ENCODE results near the gene LRRTM1.

Gene LRRTM1, protein sequence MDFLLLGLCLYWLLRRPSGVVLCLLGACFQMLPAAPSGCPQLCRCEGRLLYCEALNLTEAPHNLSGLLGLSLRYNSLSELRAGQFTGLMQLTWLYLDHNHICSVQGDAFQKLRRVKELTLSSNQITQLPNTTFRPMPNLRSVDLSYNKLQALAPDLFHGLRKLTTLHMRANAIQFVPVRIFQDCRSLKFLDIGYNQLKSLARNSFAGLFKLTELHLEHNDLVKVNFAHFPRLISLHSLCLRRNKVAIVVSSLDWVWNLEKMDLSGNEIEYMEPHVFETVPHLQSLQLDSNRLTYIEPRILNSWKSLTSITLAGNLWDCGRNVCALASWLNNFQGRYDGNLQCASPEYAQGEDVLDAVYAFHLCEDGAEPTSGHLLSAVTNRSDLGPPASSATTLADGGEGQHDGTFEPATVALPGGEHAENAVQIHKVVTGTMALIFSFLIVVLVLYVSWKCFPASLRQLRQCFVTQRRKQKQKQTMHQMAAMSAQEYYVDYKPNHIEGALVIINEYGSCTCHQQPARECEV

DNA sequence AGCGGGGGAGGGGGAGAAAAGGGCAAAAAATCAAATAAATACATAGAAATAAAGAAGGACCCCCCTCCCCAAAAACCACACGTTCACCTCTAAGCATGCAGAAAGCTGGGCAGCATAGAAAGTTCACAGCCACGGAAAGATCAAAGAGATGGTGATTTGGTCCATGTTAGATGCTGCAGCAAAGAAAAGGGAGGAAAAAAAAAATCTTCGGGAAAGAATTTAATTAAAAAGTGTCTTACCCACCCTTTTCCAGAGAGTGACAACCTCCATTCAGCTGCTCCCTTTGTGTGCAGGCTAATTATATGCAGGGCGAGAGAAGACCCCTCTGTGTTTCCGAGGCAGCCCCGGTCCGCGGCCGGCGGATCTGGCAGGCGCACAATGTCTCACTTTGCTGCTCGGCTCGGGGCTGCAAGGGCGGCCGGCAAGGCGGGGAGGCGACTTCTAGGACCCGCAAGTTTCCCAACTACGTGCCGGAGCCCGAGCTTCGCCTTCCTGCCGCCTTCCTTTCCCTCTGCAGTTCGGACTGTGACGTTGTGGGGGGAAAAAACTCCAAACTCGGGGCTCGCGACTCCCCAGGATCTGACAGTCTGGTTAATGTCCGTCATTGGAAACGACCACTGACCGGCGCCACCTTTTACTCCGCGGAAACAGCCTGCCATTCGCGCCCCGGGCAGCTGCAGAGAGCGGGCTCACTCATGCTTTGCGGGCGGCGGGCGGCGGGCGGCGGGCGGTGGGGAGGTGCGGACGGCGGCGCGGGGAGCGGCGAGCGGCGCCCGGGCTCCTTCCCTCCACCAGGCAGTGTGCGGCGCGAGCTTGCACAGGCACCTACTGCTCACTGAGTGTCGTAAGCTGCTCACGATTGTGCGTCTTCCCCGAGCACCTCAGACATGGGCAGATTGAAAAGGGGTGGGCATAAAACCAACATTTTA lies at the start of gene LRRTM1:
TSS of gene LRRTM1 (minus strand) at position 844 of the 929 bp plus-strand sequence. CDS start 933 bp downstream, outside the sequence.
- no peak for DNase-seq

DNA sequence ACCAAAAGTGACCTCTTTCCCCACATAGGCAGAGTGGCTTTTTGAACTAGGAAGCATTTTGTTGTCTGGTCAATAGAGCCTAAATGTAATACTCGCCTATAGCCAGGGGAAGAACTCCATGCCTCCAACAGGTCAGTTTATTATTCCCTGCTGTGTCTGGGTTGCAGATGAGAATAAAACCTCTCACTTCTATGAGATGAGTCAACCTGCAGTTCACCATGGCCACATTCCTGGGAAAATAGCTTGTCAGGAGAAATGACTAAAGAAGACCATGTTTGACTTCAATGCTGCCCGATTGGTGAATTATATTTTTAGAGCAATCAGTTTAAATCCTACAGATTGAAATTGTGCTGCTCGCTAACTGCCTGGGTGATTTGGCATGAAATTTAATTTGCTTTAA lies 46.7 kb upstream of the LRRTM1 start:
- no peak for DNase-seq

DNA sequence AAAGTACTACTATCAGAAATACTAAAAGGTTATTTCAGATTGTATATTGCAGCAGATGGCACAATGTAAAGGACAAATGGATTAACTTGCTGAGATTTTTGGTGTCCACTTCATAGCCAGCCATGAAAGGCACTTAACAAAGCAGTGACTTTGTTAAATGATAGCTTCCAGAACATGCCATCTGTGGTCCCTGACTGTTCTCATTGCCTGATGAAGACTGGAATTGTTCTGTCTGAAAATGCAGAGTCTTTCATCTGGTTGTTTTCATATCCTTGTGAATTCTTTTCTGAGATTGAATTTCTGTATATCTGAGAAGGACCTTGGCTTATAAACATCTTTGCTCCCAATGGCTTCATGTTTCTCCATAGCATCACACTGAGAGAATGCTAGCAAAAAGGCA lies 44.4 kb upstream of the LRRTM1 start:
- no peak for DNase-seq

DNA sequence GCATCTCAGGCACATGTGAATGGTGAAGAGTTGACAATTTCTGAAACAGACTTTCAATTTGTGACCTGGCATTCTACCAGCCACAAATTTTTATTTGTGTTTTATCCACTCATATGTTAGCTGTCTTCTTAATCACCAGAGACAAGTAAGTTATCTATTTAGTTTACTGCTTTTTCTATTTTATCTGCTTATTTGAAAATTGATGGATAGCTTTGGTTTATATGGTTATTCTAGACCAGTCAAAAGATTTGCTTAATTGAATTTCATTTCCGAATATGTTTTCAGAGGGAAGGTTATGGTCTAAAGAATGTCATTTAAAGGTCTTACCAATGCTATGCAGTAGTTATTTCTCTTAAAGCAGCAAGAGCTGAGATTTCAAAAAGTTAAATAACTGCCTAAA lies 43.5 kb upstream of the LRRTM1 start:
- no peak for DNase-seq

DNA sequence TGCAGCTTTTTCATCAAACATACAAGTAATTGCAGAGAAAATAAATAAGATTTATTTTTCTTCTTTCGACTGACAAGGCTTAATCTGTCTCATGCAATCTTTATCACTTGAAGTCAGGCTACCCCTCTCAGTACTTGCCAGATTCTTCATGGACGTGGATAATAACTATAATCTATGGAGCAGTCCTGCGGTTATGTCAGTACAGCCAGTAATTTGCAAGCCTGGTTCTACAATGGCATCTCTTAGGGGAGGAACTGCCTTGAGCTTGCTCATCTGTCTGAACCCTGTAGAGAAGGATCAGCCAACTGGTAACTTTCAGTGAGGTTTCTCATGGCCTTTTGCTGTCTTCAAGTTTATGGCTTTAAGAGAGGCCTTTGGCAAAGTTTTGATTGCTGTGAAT lies 35.5 kb upstream of the LRRTM1 start:
- no peak for DNase-seq

DNA sequence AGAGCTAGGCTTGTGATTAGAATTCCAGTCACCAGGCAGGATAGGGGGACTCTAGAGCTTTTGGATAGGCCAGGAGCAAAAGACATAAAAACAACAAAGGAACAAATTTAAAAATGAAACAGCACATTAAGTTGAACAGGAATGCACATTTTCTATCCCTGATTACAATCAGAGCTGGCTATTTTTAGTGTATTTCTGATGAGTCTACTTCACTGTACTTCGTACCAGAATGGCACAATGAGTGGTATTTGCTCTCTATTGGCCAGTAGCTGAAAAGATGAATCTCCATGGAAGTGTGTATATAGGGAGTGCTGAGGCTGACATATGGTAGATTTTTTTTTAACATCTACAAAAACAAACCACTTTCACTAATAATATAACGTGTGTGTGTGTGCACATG lies 34.2 kb upstream of the LRRTM1 start:
- DNase-seq: no peak

DNA sequence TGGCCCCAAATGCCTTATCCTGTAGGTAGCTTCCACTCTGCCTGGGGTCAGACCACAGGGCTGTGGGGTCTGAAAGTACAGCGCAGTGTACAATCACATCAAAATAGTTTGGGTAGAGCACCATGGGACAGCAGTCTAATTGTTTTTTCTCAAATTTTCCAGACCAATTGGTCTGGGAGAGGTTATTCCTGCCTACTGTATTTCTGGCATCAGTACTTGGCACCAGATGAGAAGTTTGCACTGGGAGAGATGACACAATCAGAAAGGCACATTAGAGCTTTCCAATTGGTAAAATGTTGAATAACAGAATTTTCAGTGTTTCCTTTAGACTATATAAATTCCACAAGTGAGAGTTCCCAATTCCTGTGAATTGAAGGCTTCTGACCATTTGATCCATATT lies 30.9 kb upstream of the LRRTM1 start:
- no peak for DNase-seq

DNA sequence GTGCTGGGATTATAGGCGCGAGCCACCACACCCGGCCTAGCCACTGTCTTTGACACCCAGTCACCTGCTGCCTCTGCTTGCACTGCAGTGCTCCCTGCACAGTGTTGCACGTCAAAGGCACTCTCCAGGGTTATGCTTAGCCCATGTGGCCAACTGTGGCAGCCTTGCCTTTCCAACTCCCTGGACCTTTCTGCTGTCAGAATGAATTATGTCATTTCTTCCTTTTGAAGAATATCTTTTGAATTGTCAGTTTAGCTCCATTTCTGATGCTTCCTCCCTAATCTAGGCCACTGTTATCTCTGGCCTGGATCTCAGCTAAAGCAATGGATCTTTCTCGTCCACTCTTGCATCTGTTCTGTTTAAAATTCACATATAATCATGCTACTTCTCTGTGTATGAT lies 29.3 kb upstream of the LRRTM1 start:
- DNase-seq: no peak

DNA sequence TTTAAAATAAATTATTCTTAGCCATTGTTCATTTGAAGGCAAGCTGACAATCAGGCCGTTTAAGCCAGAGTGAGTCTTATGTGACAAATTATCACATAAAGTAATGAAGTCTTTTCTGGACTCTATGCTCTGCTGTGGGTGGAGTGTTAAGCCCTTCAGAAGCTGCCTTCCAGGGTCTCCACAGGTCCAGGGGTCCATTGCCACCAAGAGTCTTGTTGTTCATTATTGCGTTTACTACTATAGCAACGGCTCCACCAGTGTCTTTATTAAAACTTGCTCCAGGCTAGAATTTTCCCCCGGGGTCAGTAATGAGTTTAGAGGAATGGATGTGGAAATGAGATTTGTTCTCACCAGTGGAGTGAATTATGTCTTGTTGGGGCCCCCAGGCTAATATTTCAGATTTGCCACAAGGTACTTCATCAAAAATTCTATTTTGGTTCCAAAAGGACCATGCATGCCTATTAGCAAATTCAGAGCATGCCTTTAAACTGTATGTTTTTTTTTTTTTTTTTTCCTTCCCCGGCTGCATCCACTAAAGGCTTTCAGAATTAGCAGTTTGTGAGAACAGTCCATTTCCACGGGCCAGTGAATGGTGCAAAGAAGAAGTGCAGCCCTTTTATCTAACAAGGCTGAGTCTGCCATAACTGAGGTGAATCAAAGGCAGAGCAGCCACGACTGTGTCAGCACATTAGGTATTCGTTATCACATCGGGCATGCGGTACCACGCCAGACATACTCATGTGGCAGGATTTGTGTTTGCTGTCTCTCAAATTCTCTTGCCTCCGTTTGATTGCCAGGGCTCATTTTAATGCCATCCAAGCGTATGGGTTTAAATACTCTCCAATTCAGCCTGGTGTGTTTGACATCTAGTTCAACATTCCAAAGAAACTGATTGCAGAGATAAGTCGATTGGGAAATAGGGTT lies 26.2 kb upstream of the LRRTM1 start:
- DNase-seq: no peak

DNA sequence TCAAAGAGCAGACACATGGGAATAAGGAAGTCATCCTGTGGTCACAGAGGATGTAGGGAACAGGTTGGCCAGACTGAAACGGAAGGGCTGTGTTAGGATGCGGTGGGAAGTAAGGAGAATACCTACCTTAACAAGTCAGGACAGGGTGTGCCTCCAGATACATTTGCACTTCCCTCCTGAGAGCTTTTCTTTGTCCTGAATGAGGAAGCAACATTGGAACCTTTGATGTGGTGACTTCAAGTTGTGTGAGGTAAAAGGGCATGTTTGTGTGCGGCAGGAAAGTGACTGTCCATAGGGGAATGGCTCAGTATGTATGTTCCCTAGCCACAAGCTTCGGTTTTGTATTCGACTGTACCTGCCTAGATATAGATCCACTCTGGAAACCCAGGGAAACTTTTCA lies 24.9 kb upstream of the LRRTM1 start:
- DNase-seq: no peak

DNA sequence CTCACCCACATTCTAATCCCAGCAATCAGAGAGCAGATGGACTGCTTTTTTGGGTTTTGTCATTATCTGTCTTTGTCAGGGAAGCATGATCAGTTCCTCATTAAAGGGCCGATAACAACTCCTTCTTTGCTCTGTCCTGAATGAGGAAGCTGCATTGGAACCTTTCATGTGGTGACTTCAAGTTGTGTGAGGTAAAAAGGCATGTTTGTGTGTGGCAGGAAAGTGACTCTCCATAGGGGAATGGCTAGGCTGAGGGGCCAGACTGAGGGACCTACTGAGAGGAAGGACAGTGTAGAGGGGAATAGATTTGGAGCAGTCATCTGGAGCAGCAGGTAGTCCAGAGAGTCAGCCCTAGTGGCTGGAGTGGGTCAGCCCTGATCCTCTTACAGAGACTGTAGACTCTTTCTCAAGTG lies 23.6 kb upstream of the LRRTM1 start:
- DNase-seq: no peak

DNA sequence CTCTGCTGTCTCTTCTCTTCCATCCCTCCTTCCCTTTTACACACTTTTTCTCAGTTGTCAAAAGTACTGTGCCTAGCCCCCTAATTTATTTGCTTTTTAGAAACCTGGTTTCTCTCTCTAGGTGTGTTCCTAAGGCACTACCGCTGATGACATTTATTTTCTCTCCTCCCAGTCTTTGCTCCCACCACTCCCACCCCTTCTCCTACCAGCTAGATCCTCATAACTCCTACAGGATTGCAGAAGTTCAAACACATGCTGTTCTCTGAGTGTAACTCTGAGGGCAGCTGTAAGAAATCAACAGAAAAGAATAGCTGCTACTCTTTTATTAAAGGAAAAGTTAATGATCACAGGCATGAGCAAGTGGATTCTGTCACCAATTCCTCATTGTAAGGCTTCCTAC lies 22.3 kb upstream of the LRRTM1 start:
- DNase-seq: no peak

DNA sequence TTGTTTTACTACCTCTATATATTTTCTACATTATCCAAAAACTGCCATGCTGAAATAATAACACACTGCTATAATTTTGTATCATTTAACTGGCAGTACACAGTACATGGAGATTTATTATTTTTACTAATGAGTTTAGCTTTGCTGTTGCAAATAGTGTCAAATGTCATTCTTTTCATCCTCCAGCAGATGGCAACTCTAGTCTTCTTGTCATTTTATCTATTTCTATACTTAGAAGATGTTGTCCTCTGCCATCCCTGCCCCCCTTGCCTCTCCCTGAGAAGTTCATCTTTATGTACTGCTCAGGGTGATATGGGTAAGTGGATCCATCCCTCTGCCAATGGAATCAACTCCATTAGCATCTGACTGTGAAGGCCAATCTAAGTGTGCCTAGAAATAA lies 21.7 kb upstream of the LRRTM1 start:
- no peak for DNase-seq

DNA sequence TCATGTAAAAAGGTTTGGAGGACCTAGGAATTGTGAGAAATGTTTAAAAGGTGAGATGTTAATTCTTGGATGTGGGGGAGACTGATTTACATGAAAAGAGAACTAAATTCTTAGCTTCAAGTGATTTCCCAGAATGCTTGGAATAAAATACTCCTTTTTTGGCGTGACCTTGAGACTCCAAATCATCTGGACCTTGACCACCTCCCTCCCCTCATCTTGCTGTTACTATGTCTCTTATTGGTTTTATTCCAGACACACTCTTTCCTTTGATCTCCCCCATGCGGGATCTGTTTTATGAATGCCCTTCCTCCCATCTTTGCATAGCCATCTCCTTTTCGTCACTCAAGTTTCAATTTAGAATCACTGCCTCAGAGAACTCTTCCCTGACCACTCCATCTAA lies 20.0 kb upstream of the LRRTM1 start:
- no peak for DNase-seq

DNA sequence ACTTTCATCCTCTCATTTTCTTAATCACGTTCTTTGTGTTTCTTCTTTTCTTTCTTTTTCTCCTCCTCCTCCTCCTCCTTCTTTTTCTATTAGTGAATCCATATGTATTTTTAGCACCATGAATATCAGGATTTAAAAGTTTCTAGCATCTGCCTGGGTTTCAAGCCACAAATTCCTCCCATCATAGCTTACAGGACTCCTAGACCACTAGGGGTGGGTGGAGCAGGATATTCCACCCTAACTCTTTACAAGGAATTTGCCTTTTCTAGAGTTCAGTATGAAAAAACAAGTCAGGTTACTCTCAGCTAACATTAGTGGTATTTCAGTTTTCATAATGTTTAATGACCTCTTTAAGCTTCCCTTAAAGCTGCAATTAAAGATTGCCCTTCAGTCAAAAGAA lies 19.1 kb upstream of the LRRTM1 start:
- no peak for DNase-seq

DNA sequence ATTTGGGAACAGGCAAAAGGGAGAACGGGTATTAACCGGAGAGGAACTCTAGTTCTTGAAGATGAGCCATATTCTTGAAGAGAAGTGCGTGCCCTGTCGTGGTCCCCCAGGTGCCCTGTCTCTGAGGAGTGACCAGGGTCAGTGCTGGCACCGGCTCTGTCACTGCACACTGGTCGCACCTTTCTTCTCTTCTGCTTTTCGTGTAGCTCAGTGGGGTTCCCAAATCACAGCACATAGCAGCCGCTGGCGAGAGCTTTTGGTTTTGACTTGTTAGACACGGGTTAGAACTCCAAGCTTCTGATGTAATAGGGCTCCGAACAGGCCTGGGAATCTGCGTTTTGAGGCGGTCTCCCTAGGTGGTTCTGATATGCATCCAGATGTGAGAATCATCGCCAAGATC lies 18.4 kb upstream of the LRRTM1 start:
- DNase-seq: no peak

DNA sequence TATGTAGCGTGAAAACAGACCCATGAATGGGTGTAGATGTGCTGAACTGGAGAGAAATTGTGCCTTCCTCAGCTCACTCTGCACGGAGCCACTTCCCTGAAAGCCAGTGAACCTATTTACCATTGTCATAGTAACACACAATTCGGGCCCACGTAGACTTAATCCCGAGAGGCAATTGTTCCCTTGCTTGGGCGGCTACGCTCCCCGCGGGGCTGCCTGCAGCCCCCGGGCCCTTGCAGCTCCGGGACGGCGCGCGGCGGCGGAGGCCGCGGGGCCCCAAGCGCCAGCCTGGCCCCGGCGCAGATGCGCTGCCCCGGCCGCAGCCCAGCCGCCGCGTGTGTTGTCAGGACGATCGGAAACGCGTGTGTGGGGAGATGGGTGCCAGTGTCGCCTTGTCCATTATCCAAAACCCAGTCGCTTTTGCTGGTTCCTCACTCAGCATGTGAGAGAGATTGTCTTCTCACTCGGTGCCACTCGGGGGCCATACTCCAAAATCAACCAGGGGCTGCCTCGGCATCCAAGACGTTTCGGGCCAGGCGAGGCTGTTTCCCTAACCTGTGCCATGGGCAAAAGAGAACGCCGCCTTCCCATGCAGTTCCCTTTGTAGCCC lies 17.9 kb upstream of the LRRTM1 start:
- no peak for DNase-seq

DNA sequence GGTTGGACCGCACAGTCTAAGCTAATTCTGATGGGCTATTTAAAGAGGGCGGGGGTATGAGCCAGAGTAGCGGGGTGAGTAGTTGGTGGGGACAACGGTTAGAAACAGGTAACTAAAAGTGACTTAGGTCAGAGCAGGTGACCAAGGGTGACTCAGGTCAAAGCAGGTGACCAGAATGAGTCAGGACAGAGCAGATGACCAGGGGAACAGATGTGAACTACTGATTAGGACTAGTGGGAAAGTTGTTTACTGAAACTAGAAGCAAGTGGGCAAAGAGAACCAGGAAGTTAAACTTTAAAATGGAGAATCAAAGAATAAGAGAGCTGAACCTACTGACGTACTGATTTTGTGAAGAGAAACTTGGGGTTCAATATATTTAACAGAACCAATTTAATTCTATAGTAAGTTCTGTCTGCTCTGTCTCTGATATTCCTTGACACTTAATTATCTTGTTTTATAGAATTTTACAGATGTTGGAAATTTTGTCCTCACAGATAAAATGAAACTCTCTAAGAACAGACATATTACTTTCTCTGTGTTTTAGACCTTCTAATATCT lies 7.8 kb upstream of the LRRTM1 start:
- DNase-seq: no peak

DNA sequence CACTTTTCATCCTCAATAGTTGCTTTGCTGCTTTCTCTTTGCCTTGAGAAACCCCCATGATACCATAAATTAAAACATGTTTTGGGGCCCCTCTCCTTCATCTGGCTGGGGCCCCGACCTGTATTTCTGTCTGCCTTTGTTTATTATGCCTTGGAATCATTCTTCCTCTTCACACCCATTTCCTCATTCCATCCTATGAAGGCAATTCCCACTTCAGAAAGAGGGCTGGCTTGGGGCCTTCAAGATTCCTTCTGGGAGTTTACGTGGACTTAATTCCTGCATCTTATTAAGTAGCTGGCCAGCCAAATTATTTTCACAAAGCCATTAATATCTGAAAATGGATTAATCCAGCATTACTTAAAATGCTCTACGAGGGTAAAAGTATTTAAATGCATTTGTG lies 6.8 kb upstream of the LRRTM1 start:
- no peak for DNase-seq

DNA sequence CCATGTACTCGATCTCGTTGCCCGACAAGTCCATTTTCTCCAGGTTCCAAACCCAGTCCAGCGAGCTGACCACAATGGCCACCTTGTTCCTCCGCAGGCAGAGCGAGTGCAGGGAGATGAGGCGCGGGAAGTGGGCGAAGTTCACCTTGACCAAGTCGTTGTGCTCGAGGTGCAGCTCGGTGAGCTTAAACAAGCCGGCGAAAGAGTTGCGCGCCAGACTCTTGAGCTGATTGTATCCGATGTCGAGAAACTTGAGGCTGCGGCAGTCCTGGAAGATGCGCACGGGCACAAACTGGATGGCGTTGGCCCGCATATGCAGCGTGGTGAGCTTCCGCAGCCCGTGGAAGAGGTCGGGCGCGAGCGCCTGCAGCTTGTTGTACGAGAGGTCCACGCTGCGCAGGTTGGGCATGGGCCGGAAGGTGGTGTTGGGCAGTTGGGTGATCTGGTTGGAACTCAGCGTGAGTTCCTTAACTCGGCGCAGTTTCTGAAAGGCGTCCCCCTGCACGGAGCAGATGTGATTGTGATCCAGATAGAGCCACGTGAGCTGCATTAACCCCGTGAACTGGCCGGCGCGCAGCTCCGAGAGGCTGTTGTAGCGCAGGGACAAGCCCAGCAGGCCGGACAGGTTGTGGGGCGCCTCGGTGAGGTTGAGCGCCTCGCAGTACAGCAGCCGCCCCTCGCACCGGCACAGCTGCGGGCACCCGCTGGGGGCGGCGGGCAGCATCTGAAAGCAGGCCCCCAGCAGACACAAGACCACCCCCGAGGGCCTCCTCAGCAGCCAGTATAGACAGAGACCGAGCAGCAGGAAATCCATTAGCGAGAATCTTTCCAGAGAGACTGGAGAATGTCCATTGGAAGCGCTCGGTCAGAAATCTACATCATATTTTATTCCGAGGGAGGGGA lies 1.3 kb downstream of the LRRTM1 start:
- DNase-seq: no peak
